Measurements from ENCODE around the gene SF1.

Gene SF1

GRCh38 chr11:64723117-64723906, 55.0 kb downstream of the SF1 start, which contains the start of gene NRXN2:
TSS of gene NRXN2 (minus strand) at chr11:64723197. CDS start at chr11:64713699, 9,498 bp downstream.
- DNase-seq: peak; percentile 81

GRCh38 chr11:64722141-64723065, 55.9 kb downstream of the SF1 start:
- no peak for DNase-seq

GRCh38 chr11:64721359-64721699, 57.0 kb downstream of the SF1 start:
- no peak for DNase-seq

GRCh38 chr11:64720640-64721358, 57.5 kb downstream of the SF1 start:
- no peak for DNase-seq

GRCh38 chr11:64720167-64720566, 58.2 kb downstream of the SF1 start:
- no peak for DNase-seq

GRCh38 chr11:64719406-64719805, 58.9 kb downstream of the SF1 start:
- DNase-seq: no peak

GRCh38 chr11:64718780-64719124, 59.6 kb downstream of the SF1 start:
- DNase-seq: no peak

GRCh38 chr11:64718084-64718779, 60.1 kb downstream of the SF1 start:
- no peak for DNase-seq

GRCh38 chr11:64717268-64717578, 61.1 kb downstream of the SF1 start:
- no peak for DNase-seq

GRCh38 chr11:64716473-64717267, 61.7 kb downstream of the SF1 start:
- no peak for DNase-seq

- DNase-seq: no peak
Observed at GRCh38 chr11:64715756-64716472, 62.4 kb downstream of the SF1 start.

GRCh38 chr11:64715110-64715509, 63.2 kb downstream of the SF1 start:
- no peak for DNase-seq

- no peak for DNase-seq
Observed at GRCh38 chr11:64714666-64715065, 63.7 kb downstream of the SF1 start.
